Thoracic aorta (tissue), 2 donors: ENCODE measurements around the gene IRAK2. TPM values are rescaled to one million over a fixed set of nuclear protein-coding genes. Genes with fewer than 3 reads are reported as not detected.

Source experiments
- ATAC-seq: fragments of 150-250 bp; one replicate; pipeline ENCODE4 v1.8.0; 2017; ENCODE audit warnings: low read depth; ENCODE audit not compliant: insufficient number of reproducible peaks, low FRiP score
- DNase-seq: peaks from one replicate; pipeline ENCODE4 v3.0.0-alpha.2; 2020; ENCODE audit warnings: low spot score
- H3K27ac ChIP-seq, 2 donors: fragments of 200-600 bp; sonication (generic); 1 replicate in 1 of 2; 2 replicates in 1 of 2; pipeline ENCODE4 v1.5.1; 2016; ENCODE audit warnings: mild to moderate bottlenecking in 2 of 2, moderate library complexity in 2 of 2
- H3K27me3 ChIP-seq: fragments of 200-600 bp; sonication (generic); replicated peaks from 2 replicates; pipeline ENCODE4 v1.6.0; 2016; ENCODE audit warnings: mild to moderate bottlenecking; ENCODE audit not compliant: insufficient read depth
- H3K36me3 ChIP-seq: fragments of 200-600 bp; sonication (generic); one replicate; pipeline ENCODE4 v1.5.1; 2016
- H3K4me1 ChIP-seq, 2 donors: fragments of 200-600 bp; sonication (generic); 1 replicate in 1 of 2; 2 replicates in 1 of 2; pipeline versions ENCODE4 v1.5.1 to v1.6.0; 2016; ENCODE audit warnings: low read depth in 2 of 2, mild to moderate bottlenecking in 1 of 2; ENCODE audit not compliant: control insufficient read depth in 1 of 2
- H3K4me3 ChIP-seq: fragments of 200-600 bp; sonication (generic); 2 replicates; pipeline ENCODE4 v1.5.1; 2016; ENCODE audit warnings: mild to moderate bottlenecking
- H3K9me3 ChIP-seq: fragments of 200-600 bp; sonication (generic); 2 replicates; pipeline ENCODE4 v1.5.1; 2016
- total RNA-seq, 2 donors: library from RNA; depleted of rRNA; stranded (reverse); fragments of >200 nt; gene quantifications; one replicate each; pipeline versions ENCODE4 v1.1.0 to v1.2.3, GENCODE V29; 2016
- TF ChIP-seq, protein P1 (sequence below): fragments of 200-600 bp; sonication (generic); IDR thresholded peaks from one replicate; pipeline ENCODE4 v1.5.1; 2019; ENCODE audit warnings: antibody characterized with exemption

The IRAK2 gene
- total RNA-seq, 2 donors from 2014 or later, result 5.7 to 13.8 TPM

- Histone ChIP-seq H3K27ac (no peak overlapping the region), H3K9me3 (no peaks in the 10 kb centered on the region), H3K36me3 (peaks cover 2% of the 10 kb centered on the region), H3K27me3 (no peaks in the 10 kb centered on the region), H3K4me3 (no peak overlapping the region), H3K4me1 (peaks cover 4 to 5% of the 10 kb centered on the region in 2 donors)
- no peak for DNase-seq
- ATAC-seq, result no peak
- TF ChIP-seq, protein P1, sequence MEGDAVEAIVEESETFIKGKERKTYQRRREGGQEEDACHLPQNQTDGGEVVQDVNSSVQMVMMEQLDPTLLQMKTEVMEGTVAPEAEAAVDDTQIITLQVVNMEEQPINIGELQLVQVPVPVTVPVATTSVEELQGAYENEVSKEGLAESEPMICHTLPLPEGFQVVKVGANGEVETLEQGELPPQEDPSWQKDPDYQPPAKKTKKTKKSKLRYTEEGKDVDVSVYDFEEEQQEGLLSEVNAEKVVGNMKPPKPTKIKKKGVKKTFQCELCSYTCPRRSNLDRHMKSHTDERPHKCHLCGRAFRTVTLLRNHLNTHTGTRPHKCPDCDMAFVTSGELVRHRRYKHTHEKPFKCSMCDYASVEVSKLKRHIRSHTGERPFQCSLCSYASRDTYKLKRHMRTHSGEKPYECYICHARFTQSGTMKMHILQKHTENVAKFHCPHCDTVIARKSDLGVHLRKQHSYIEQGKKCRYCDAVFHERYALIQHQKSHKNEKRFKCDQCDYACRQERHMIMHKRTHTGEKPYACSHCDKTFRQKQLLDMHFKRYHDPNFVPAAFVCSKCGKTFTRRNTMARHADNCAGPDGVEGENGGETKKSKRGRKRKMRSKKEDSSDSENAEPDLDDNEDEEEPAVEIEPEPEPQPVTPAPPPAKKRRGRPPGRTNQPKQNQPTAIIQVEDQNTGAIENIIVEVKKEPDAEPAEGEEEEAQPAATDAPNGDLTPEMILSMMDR, result no peak
Measured at GRCh38 chr3:10291641-10292040, 126.9 kb downstream of the IRAK2 start.

- Histone ChIP-seq H3K9me3 (no peaks in the 10 kb centered on the region), H3K4me1 (peaks cover 5 to 7% of the 10 kb centered on the region in 2 donors), H3K4me3 (peak within 1 kb of the TSS; percentile 16), H3K27ac (peak within 1 kb of the TSS in 1 of 2 donors; percentile 30), H3K36me3 (peaks cover 2% of the 10 kb centered on the region), H3K27me3 (no peaks in the 10 kb centered on the region)
- TF ChIP-seq, protein P1, result no peak
- DNase-seq (no peak), ATAC-seq (no peak)
Measured at GRCh38 chr3:10292505-10293419, 128.0 kb downstream of the IRAK2 start, which contains the start of gene GHRL. TSS of gene GHRL (minus strand) at chr3:10292947. CDS start at chr3:10290180, 2,767 bp downstream.

Other genes with a start within 250 kb of the IRAK2 start
- 10 to 100 TPM; 52.2 to 59.4 TPM for gene IL17RC, start 247.8 kb upstream of the IRAK2 start, total RNA-seq
- 10 to 100 TPM; 37.2 to 37.4 TPM for gene CRELD1, start 231.1 kb upstream of the IRAK2 start, total RNA-seq
- 1 to 10 TPM; 3.3 to 5.8 TPM for gene PRRT3, start 212.5 kb upstream of the IRAK2 start, total RNA-seq
- 10 to 100 TPM; 37.0 to 50.2 TPM for gene EMC3, start 178.1 kb upstream of the IRAK2 start, total RNA-seq
- 1 to 10 TPM; 1.3 to 9.9 TPM for gene FANCD2, start 138.5 kb upstream of the IRAK2 start, total RNA-seq
- gene FANCD2OS, start 56.7 kb upstream of the IRAK2 start, total RNA-seq, result not detected
- 100 to 1,000 TPM in 1 of 2 donors, 10 to 100 TPM in 1; 55.0 to 126 TPM for gene BRK1, start 49.2 kb upstream of the IRAK2 start, total RNA-seq
- 10 to 100 TPM; 25.9 to 43.7 TPM for gene VHL, start 23.1 kb upstream of the IRAK2 start, total RNA-seq
- 10 to 100 TPM; 29.5 to 38.7 TPM for gene TATDN2, start 83.5 kb downstream of the IRAK2 start, total RNA-seq
- gene GHRL, start 128.0 kb downstream of the IRAK2 start, total RNA-seq, result 1 to 10 TPM in 1 of 2 donors, under 1 TPM in 1; 0.54 to 3.0 TPM
- gene SEC13, start 156.2 kb downstream of the IRAK2 start, total RNA-seq, result 100 to 1,000 TPM; 107 to 123 TPM